SK-N-SH (cell line): ENCODE data around the gene ERC2.

Experiments used
- FOXM1 ChIP-seq: IDR thresholded peaks from 2 replicates; pipeline ENCODE4 v1.4.0; 2012; ENCODE audit warnings: low read depth, mild to moderate bottlenecking
- GABPA ChIP-seq: IDR thresholded peaks from 2 replicates; pipeline ENCODE4 v1.4.0; 2012; ENCODE audit warnings: low read depth, mild to moderate bottlenecking
- MEF2A ChIP-seq: IDR thresholded peaks from 2 replicates; pipeline ENCODE4 v1.4.0; 2012; ENCODE audit warnings: low read depth, borderline replicate concordance
- RAD21 ChIP-seq: IDR thresholded peaks from 2 replicates; pipeline ENCODE4 v1.6.1; 2012; ENCODE audit warnings: mild to moderate bottlenecking, low read length
- RXRA ChIP-seq: IDR thresholded peaks from 2 replicates; pipeline ENCODE4 v1.4.0; 2012; ENCODE audit warnings: low read depth, mild to moderate bottlenecking, borderline replicate concordance
- TF ChIP-seq, protein P1 (sequence below): IDR thresholded peaks from 2 replicates; pipeline ENCODE4 v1.6.1; 2012; ENCODE audit warnings: mild to moderate bottlenecking, low read depth, low read length, moderate library complexity
- TF ChIP-seq, protein P2 (sequence below): fragments of 200-600 bp; sonication (generic); IDR thresholded peaks from 2 replicates; pipeline ENCODE4 v1.6.1; 2017; ENCODE audit warnings: antibody characterized with exemption, mild to moderate bottlenecking, moderate library complexity

DNA sequence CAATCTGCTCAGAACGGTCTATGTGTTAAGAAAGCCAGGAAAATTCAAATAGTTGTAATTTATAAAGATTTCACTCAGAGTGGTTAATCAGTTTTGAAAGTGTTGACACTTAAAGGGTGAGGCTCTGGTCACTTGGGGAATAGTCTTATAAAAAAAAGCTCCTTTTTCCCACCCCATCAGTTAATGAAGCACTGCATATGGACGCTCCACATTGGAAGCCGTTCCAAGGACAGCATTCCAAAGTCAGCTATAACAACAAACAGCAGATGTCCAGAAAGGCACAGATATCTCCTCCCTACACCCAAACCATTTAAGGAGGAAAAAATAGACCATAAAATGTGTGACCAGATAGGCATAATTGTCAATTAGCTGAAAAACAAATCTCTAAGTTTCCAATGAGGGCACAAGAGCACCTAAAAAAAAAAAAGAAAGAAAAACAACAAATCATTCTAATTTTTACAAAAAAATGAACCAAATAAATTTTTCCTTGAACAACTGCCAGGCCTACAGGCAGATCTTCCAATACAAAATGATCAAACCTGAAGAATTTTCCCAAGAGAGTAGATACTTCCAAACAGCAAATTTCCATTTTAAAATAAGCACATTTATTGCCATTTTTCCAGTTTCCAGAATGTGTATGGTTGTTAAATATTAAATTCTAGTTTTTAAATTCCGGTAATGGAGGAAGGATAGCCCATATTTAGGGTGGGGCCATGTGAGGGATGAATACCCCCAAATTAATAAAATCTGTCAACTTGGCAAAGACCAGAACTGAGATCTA lies 198.3 kb downstream of the ERC2 start:
- TF ChIP-seq RAD21 (no peak), RXRA (no peak), MEF2A (no peak), GABPA (no peak), FOXM1 (no peak)
- TF ChIP-seq, protein P1, sequence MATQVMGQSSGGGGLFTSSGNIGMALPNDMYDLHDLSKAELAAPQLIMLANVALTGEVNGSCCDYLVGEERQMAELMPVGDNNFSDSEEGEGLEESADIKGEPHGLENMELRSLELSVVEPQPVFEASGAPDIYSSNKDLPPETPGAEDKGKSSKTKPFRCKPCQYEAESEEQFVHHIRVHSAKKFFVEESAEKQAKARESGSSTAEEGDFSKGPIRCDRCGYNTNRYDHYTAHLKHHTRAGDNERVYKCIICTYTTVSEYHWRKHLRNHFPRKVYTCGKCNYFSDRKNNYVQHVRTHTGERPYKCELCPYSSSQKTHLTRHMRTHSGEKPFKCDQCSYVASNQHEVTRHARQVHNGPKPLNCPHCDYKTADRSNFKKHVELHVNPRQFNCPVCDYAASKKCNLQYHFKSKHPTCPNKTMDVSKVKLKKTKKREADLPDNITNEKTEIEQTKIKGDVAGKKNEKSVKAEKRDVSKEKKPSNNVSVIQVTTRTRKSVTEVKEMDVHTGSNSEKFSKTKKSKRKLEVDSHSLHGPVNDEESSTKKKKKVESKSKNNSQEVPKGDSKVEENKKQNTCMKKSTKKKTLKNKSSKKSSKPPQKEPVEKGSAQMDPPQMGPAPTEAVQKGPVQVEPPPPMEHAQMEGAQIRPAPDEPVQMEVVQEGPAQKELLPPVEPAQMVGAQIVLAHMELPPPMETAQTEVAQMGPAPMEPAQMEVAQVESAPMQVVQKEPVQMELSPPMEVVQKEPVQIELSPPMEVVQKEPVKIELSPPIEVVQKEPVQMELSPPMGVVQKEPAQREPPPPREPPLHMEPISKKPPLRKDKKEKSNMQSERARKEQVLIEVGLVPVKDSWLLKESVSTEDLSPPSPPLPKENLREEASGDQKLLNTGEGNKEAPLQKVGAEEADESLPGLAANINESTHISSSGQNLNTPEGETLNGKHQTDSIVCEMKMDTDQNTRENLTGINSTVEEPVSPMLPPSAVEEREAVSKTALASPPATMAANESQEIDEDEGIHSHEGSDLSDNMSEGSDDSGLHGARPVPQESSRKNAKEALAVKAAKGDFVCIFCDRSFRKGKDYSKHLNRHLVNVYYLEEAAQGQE, result no peak
- TF ChIP-seq, protein P2, sequence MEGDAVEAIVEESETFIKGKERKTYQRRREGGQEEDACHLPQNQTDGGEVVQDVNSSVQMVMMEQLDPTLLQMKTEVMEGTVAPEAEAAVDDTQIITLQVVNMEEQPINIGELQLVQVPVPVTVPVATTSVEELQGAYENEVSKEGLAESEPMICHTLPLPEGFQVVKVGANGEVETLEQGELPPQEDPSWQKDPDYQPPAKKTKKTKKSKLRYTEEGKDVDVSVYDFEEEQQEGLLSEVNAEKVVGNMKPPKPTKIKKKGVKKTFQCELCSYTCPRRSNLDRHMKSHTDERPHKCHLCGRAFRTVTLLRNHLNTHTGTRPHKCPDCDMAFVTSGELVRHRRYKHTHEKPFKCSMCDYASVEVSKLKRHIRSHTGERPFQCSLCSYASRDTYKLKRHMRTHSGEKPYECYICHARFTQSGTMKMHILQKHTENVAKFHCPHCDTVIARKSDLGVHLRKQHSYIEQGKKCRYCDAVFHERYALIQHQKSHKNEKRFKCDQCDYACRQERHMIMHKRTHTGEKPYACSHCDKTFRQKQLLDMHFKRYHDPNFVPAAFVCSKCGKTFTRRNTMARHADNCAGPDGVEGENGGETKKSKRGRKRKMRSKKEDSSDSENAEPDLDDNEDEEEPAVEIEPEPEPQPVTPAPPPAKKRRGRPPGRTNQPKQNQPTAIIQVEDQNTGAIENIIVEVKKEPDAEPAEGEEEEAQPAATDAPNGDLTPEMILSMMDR, result no peak
